ENCODE results near the gene ASPM. TPM values are rescaled to one million over a fixed set of nuclear protein-coding genes. Genes with fewer than 3 reads are reported as not detected.

ASPM gene
- total RNA-seq, 1 experiment from 2014 or later, result 41.9 TPM

DNA sequence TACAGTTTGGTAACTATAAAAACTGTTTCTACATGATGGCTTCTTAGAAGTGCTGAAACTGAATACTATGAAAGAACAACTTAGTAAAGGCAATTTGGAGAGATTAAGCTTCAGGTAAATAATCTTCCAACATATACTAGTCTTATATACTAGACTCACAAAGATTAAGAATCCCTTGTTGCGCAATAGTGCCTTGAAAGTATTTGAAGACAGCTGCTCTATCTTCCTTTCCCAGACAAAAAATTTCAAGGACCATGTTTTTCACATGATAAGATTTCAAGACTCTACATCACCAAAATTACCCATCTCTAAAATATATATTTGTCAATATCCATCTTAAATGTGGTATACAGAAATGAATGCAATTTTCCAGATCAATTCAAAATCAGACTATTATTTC lies 37.7 kb upstream of the ASPM start:
- intact Hi-C loops (cut with micrococcal nuclease; ENCODE audit: unreplicated experiment), result loop anchor here (5.0 kb wide), 1 partner anchor 68 kb away; no protein-coding TSS in a partner anchor
- Mint-ChIP-seq H3K4me3 (ENCODE audit: unreplicated experiment) (no peak overlapping the region), H3K27ac (ENCODE audit: unreplicated experiment) (no peak overlapping the region), H3K4me1 (ENCODE audit: low read depth, unreplicated experiment) (peaks cover 5% of the 10 kb centered on the region), H3K36me3 (ENCODE audit: insufficient read depth, unreplicated experiment) (peaks cover 42% of the 10 kb centered on the region), H3K9me3 (ENCODE audit: unreplicated experiment) (peaks cover 11% of the 10 kb centered on the region), H3K27me3 (ENCODE audit: insufficient read depth, unreplicated experiment) (no peaks in the 10 kb centered on the region)
- ChIA-PET POLR2A (no interaction called here), CTCF (no interaction called here)
- Histone ChIP-seq H3K4me3 (ENCODE audit: low read depth, low read length) (no peak overlapping the region), H3K4me1 (no peaks in the 10 kb centered on the region), H3K36me3 (ENCODE audit: control insufficient read depth, insufficient read depth, low read length) (0 out of 2 replicates have a peak, but pooled peaks cover 1% of the 10 kb centered on the region), H3K27me3 (replicated peaks; ENCODE audit: control insufficient read depth, insufficient read depth, low read length) (no peaks in the 10 kb centered on the region), H3K9me3 (no peaks in the 10 kb centered on the region; the same call in 1 of the 2 replicates)
- BruUV-seq (replicated peaks), result no TSS peak
- DNase-seq, result no peak
- TF ChIP-seq, protein P1, sequence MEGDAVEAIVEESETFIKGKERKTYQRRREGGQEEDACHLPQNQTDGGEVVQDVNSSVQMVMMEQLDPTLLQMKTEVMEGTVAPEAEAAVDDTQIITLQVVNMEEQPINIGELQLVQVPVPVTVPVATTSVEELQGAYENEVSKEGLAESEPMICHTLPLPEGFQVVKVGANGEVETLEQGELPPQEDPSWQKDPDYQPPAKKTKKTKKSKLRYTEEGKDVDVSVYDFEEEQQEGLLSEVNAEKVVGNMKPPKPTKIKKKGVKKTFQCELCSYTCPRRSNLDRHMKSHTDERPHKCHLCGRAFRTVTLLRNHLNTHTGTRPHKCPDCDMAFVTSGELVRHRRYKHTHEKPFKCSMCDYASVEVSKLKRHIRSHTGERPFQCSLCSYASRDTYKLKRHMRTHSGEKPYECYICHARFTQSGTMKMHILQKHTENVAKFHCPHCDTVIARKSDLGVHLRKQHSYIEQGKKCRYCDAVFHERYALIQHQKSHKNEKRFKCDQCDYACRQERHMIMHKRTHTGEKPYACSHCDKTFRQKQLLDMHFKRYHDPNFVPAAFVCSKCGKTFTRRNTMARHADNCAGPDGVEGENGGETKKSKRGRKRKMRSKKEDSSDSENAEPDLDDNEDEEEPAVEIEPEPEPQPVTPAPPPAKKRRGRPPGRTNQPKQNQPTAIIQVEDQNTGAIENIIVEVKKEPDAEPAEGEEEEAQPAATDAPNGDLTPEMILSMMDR (IDR thresholded peaks at IDR 0.05; ENCODE audit: insufficient read depth in 1 of 2, low read depth in 1 of 2, low read length in 1 of 2, severe bottlenecking in 1 of 2, unreplicated experiment in 1 of 2), result no peak

DNA sequence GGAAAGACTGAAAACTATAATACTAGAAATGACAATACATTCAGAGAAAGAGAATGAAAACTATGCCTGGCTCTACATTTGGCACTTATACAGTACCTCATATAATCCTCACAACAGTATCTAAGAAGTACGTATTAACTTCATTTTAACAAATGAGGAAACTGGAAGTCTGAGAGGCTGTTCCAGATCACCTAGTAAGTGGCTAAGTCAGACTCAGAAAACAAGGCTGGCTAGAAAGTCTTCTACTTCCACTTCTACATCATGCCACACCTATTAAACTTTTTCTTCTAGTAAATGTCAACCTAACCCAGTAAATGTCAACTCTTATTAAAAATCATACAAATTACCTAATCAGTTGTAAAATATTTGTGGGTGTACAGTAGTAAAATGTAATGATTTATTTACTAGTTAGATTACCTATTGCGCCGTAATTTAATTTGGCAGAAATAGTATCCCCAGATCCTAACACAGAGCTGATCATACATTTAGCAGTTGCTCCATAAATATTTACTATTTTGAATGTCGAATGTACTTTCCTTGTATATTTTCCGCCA lies 36.8 kb upstream of the ASPM start:
- TF ChIP-seq, protein P1 (IDR thresholded peaks at IDR 0.05; ENCODE audit: insufficient read depth in 1 of 2, low read depth in 1 of 2, low read length in 1 of 2, severe bottlenecking in 1 of 2, unreplicated experiment in 1 of 2), result no peak
- H3K4me3 Mint-ChIP-seq (ENCODE audit: unreplicated experiment), result no peak overlapping the region
- H3K9me3 Mint-ChIP-seq (ENCODE audit: unreplicated experiment), result peaks cover 11% of the 10 kb centered on the region
- H3K36me3 Mint-ChIP-seq (ENCODE audit: insufficient read depth, unreplicated experiment), result peaks cover 42% of the 10 kb centered on the region
- no peak for DNase-seq
- H3K4me1 ChIP-seq, result no peaks in the 10 kb centered on the region
- H3K4me3 ChIP-seq (ENCODE audit: low read depth, low read length), result no peak overlapping the region
- no peak overlapping the region for H3K27ac Mint-ChIP-seq (ENCODE audit: unreplicated experiment)
- intact Hi-C loops (cut with micrococcal nuclease; ENCODE audit: unreplicated experiment), result loop anchor here (5.0 kb wide), 1 partner anchor 69 kb away; no protein-coding TSS in a partner anchor
- H3K27me3 Mint-ChIP-seq (ENCODE audit: insufficient read depth, unreplicated experiment), result no peaks in the 10 kb centered on the region
- no peaks in the 10 kb centered on the region for H3K27me3 ChIP-seq (replicated peaks; ENCODE audit: control insufficient read depth, insufficient read depth, low read length)
- ChIA-PET POLR2A (no interaction called here), CTCF (no interaction called here)
- BruUV-seq (replicated peaks), result no TSS peak
- peaks cover 5% of the 10 kb centered on the region for H3K4me1 Mint-ChIP-seq (ENCODE audit: low read depth, unreplicated experiment)
- H3K9me3 ChIP-seq, result no peaks in the 10 kb centered on the region; the same call in 1 of the 2 replicates
- H3K36me3 ChIP-seq (ENCODE audit: control insufficient read depth, insufficient read depth, low read length), result 0 out of 2 replicates have a peak, but pooled peaks cover 1% of the 10 kb centered on the region

DNA sequence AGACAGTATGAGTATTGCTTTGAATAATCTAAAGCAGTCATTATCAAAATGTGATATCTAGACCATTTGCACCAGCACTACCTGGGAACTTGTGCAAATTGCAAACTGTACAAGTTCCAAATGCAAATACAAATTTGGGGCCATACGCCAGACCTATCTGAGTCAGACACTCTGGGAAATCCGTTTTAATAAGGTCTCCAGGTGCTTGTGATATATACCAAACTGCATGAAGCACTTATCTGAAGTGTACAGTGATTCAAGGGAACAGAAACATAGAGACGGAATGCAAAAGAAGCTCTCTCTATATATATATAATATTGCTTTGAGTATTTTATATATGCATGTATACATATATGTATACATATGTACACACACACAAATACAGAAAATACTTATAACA lies 36.2 kb upstream of the ASPM start:
- Mint-ChIP-seq H3K4me1 (ENCODE audit: low read depth, unreplicated experiment) (peaks cover 5% of the 10 kb centered on the region), H3K4me3 (ENCODE audit: unreplicated experiment) (no peak overlapping the region), H3K9me3 (ENCODE audit: unreplicated experiment) (peaks cover 11% of the 10 kb centered on the region), H3K27ac (ENCODE audit: unreplicated experiment) (no peak overlapping the region), H3K36me3 (ENCODE audit: insufficient read depth, unreplicated experiment) (peaks cover 40% of the 10 kb centered on the region), H3K27me3 (ENCODE audit: insufficient read depth, unreplicated experiment) (no peaks in the 10 kb centered on the region)
- intact Hi-C loops (cut with micrococcal nuclease; ENCODE audit: unreplicated experiment), result loop anchor here (5.0 kb wide), 1 partner anchor 70 kb away; no protein-coding TSS in a partner anchor
- no peaks in the 10 kb centered on the region; the same call in 1 of the 2 replicates for H3K9me3 ChIP-seq
- no peaks in the 10 kb centered on the region for H3K27me3 ChIP-seq (replicated peaks; ENCODE audit: control insufficient read depth, insufficient read depth, low read length)
- no TSS peak for BruUV-seq (replicated peaks)
- H3K4me3 ChIP-seq (ENCODE audit: low read depth, low read length), result no peak overlapping the region
- 0 out of 2 replicates have a peak, but pooled peaks cover 1% of the 10 kb centered on the region for H3K36me3 ChIP-seq (ENCODE audit: control insufficient read depth, insufficient read depth, low read length)
- ChIA-PET CTCF (no interaction called here), POLR2A (no interaction called here)
- no peak for DNase-seq
- TF ChIP-seq, protein P1 (IDR thresholded peaks at IDR 0.05; ENCODE audit: insufficient read depth in 1 of 2, low read depth in 1 of 2, low read length in 1 of 2, severe bottlenecking in 1 of 2, unreplicated experiment in 1 of 2), result no peak
- H3K4me1 ChIP-seq, result no peaks in the 10 kb centered on the region

Measured in Caco-2 (cell line).